CD14-positive monocyte (primary cell): ENCODE data around the gene DCAF6. TPM values are rescaled to one million over a fixed set of nuclear protein-coding genes. Genes with fewer than 3 reads are reported as not detected.

Experiments
- DNase-seq, 3 donors: peaks; one replicate each; pipeline ENCODE4 v3.0.0-alpha.2; 2011 to 2022
- H2AFZ ChIP-seq: 2 replicates; pipeline ENCODE4 v1.6.0; 2012; ENCODE audit warnings: mild to moderate bottlenecking, low read depth, low read length, inconsistent platforms; ENCODE audit not compliant: insufficient read depth, poor library complexity, severe bottlenecking
- H3K27ac ChIP-seq, 2 donors: 1 replicate in 1 of 2; 2 replicates in 1 of 2; pipeline ENCODE4 v1.5.1; 2012 to 2013; ENCODE audit warnings: low read length in 2 of 2, control low read depth in 1 of 2, inconsistent platforms in 1 of 2, low read depth in 1 of 2, mild to moderate bottlenecking in 1 of 2
- H3K27me3 ChIP-seq, 2 donors: one replicate each; pipeline versions ENCODE4 v1.6.0 to v1.6.1; 2011 to 2013; ENCODE audit warnings: low read length in 2 of 2; ENCODE audit not compliant: control insufficient read depth in 2 of 2, insufficient read depth in 2 of 2
- H3K36me3 ChIP-seq, 2 donors: replicated peaks in 1 of 2; 1 replicate in 1 of 2; 2 replicates in 1 of 2; pipeline versions ENCODE4 v1.5.1 to v1.6.1; 2012 to 2013; ENCODE audit warnings: low read length in 2 of 2, control low read depth in 1 of 2, inconsistent platforms in 1 of 2, mild to moderate bottlenecking in 1 of 2; ENCODE audit not compliant: insufficient read depth in 2 of 2, control insufficient read depth in 1 of 2
- H3K4me1 ChIP-seq, 2 donors: 1 replicate in 1 of 2; 2 replicates in 1 of 2; pipeline versions ENCODE4 v1.5.1 to v1.6.1; 2012 to 2013; ENCODE audit warnings: low read length in 2 of 2, control low read depth in 1 of 2, inconsistent platforms in 1 of 2, mild to moderate bottlenecking in 1 of 2, moderate library complexity in 1 of 2; ENCODE audit not compliant: insufficient read depth in 2 of 2, control insufficient read depth in 1 of 2
- H3K4me2 ChIP-seq: replicated peaks from 2 replicates; pipeline ENCODE3; 2012; ENCODE audit warnings: low read length, moderate library complexity, mild to moderate bottlenecking; ENCODE audit not compliant: poor library complexity, severe bottlenecking; ENCODE audit errors: extremely low read depth
- H3K4me3 ChIP-seq, 3 experiments: fragments of 200-600 bp in 1 of 3; sonication (generic) in 1 of 3; replicated peaks in 1 of 3; 1 replicate in 2 of 3; 2 replicates in 1 of 3; pipeline ENCODE4 v1.5.1; 2011 to 2013; ENCODE audit warnings: low read length in 3 of 3, mild to moderate bottlenecking in 3 of 3, control low read depth in 2 of 3, low read depth in 2 of 3, inconsistent platforms in 1 of 3, moderate library complexity in 1 of 3
- H3K79me2 ChIP-seq: 2 replicates; pipeline ENCODE4 v1.6.0; 2012; ENCODE audit warnings: mild to moderate bottlenecking, control low read depth, inconsistent platforms, low read length, moderate library complexity; ENCODE audit not compliant: insufficient read depth
- H3K9ac ChIP-seq: 2 replicates; pipeline ENCODE4 v1.6.0; 2017; ENCODE audit warnings: low read length, mild to moderate bottlenecking; ENCODE audit not compliant: insufficient read depth, poor library complexity, severe bottlenecking
- H3K9me3 ChIP-seq, 2 donors: replicated peaks in 1 of 2; 1 replicate in 1 of 2; 2 replicates in 1 of 2; pipeline versions ENCODE4 v1.5.1 to v1.6.1; 2012 to 2013; ENCODE audit warnings: low read length in 2 of 2, control low read depth in 1 of 2; ENCODE audit not compliant: control insufficient read depth in 1 of 2, insufficient read depth in 1 of 2
- H4K20me1 ChIP-seq: 2 replicates; pipeline ENCODE4 v1.6.0; 2012; ENCODE audit warnings: mild to moderate bottlenecking, low read length, control low read depth, moderate library complexity; ENCODE audit not compliant: insufficient read depth
- H3K27ac Mint-ChIP-seq, 7 donors: one replicate each; pipeline ENCODE4 v1.8.0; 2020; ENCODE audit warnings: mild to moderate bottlenecking in 7 of 7, mixed read lengths in 7 of 7, moderate library complexity in 6 of 7, inconsistent platforms in 2 of 7
- H3K27me3 Mint-ChIP-seq, 3 donors: one replicate each; pipeline ENCODE4 v1.8.0; 2021 to 2022; ENCODE audit warnings: low read depth in 3 of 3, mild to moderate bottlenecking in 3 of 3, mixed read lengths in 3 of 3, moderate library complexity in 3 of 3, inconsistent platforms in 1 of 3
- H3K36me3 Mint-ChIP-seq, 2 donors: one replicate each; pipeline ENCODE4 v1.8.0; 2020; ENCODE audit warnings: mixed read lengths in 2 of 2, inconsistent platforms in 1 of 2, mild to moderate bottlenecking in 1 of 2
- H3K4me1 Mint-ChIP-seq: one replicate; pipeline ENCODE4 v1.8.0; 2020; ENCODE audit warnings: mild to moderate bottlenecking, mixed read lengths
- H3K4me3 Mint-ChIP-seq, 2 donors: one replicate each; pipeline ENCODE4 v1.8.0; 2020; ENCODE audit warnings: mild to moderate bottlenecking in 2 of 2, mixed read lengths in 2 of 2, moderate library complexity in 1 of 2
- H3K9me3 Mint-ChIP-seq, 7 donors: one replicate each; pipeline ENCODE4 v1.8.0; 2020 to 2022; ENCODE audit warnings: mixed read lengths in 7 of 7, mild to moderate bottlenecking in 6 of 7, moderate library complexity in 6 of 7, inconsistent platforms in 2 of 7
- WGBS: methylation state at CpG from one replicate; pipeline ENCODE4 v1.1.5; 2013; ENCODE audit warnings: missing lambda C conversion rate; ENCODE audit not compliant: insufficient coverage; 5-methylcytosine and 5-hydroxymethylcytosine counted together
- intact Hi-C, 2 donors: fragments of 100-400 bp; cut with micrococcal nuclease; formaldehyde crosslinking; loops; one replicate each; pipeline versions ENCODE4 v1.15.0 to v1.15.1; 2023
- polyA plus RNA-seq, 3 donors: library from polyadenylated mRNA; depleted of rRNA in 1 of 3; unstranded in 2 of 3; stranded (reverse) in 1 of 3; fragments of 300-500 nt in 2 of 3; fragments of >200 nt in 1 of 3; fragmentation: Illumina TruSeq in 2 of 3; gene quantifications; 1 replicate in 2 of 3; 2 replicates in 1 of 3; pipeline ENCODE4 v1.2.3, GENCODE V29; 2012 to 2021
- TF ChIP-seq, protein P1 (sequence below): fragments of 200-600 bp; IDR thresholded peaks from one replicate; pipeline ENCODE4 v1.8.0; 2022; ENCODE audit warnings: antibody characterized with exemption, mild to moderate bottlenecking

The DCAF6 gene
- polyA plus RNA-seq, 3 donors = 11.8 to 16.1 (median 11.9) TPM

DNA sequence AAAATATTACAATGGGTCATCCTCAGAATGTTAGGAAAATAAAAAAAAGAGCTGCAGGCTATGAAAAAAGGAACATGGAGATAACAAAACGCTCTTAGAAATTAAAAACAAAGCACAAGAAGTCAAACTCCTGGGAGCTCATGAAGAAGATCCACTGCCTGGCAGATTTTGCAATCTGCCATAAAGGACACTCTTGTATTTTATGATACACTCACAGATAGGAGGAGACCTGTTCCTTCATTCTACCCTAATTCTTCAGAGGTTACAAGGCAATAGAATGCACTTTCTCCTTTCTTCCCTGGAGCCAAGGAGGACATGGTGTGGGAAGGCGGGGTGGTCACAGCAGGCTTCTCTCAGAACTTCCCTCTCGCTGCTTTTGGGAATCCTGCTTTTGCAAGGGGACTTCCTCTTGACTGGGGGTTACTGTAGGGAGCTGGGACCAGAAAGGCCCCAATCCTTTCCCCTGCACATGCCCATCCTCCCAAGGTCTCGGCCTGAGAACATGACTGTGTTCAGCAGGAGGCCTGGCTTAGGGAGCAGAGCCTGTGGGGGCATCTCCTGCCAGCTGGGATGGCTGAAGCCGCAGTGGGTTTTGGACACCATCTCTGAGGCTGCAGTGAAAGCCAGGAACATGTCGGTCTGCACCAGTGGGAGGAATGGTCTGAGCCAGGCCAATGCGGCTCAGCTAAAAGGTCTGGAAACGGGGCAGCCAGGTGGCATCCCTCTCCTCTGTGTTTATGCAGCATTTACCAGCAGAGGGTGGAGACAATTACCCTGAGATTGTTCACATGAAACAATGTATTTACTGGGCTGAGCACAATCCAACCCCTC is 155.5 kb downstream of the DCAF6 start:
- Mint-ChIP-seq H3K36me3 (no peaks in the 10 kb centered on the region), H3K4me1 (no peaks in the 10 kb centered on the region), H3K4me3 (no peak overlapping the region), H3K27ac (no peak overlapping the region), H3K9me3 (peaks cover 0 to 1% (median 0%) of the 10 kb centered on the region in 7 donors), H3K27me3 (peaks cover 2 to 4% (median 3%) of the 10 kb centered on the region in 3 donors)
- TF ChIP-seq, protein P1, sequence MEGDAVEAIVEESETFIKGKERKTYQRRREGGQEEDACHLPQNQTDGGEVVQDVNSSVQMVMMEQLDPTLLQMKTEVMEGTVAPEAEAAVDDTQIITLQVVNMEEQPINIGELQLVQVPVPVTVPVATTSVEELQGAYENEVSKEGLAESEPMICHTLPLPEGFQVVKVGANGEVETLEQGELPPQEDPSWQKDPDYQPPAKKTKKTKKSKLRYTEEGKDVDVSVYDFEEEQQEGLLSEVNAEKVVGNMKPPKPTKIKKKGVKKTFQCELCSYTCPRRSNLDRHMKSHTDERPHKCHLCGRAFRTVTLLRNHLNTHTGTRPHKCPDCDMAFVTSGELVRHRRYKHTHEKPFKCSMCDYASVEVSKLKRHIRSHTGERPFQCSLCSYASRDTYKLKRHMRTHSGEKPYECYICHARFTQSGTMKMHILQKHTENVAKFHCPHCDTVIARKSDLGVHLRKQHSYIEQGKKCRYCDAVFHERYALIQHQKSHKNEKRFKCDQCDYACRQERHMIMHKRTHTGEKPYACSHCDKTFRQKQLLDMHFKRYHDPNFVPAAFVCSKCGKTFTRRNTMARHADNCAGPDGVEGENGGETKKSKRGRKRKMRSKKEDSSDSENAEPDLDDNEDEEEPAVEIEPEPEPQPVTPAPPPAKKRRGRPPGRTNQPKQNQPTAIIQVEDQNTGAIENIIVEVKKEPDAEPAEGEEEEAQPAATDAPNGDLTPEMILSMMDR = no peak
- no peak overlapping the region for H2AFZ ChIP-seq
- no peaks in the 10 kb centered on the region for H3K79me2 ChIP-seq
- no peak for DNase-seq
- H3K9ac ChIP-seq = no peak overlapping the region
- H3K4me3 ChIP-seq = no peak overlapping the region
- H3K9me3 ChIP-seq = no peaks in the 10 kb centered on the region
- no peak overlapping the region for H3K4me2 ChIP-seq
- no peaks in the 10 kb centered on the region for H3K36me3 ChIP-seq
- intact Hi-C loops = no loop called here
- no peak overlapping the region for H3K27ac ChIP-seq
- no peaks in the 10 kb centered on the region for H3K4me1 ChIP-seq
- no peaks in the 10 kb centered on the region for H4K20me1 ChIP-seq
- H3K27me3 ChIP-seq = no peaks in the 10 kb centered on the region
- WGBS = 81% methylated on average over 5 of the region's 8 CpGs

DNA sequence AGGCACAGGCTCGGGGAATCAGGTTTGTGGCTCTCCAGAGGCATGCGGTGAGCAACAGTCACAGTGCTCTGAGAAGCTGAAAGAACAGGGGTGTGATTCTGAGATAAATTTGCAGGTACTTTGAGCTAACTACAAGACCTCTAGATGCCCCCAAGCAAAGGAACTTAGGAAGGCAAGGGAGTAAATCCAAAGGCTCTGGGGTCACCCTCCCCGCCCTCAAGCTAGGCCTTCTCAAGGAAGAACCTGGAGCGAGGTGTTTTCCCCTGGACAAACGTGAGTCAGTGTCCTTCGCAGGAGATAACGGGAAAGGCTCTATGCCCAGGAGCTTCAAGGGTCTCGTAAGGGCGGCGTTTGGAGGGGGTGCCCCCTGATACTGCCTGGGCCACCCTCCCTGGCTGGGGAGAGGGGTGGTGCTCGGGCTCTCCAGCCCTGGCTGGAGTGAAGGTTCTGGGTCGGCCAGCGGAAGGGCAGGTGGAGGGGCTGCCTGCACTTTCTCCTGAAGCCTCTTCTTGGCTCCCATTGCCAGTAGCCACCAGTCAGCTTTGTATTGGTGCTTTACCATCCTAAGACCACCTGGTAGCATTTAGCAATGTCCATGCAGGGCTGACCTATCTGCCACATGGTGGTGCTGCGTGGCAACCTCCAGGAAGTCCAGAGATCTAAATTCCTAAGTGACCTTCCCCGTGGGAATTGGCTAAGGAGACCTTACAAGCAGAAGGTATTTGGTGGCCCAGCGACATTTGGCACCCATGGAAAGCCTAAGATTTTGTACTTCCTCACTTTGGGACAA is 156.3 kb downstream of the DCAF6 start:
- Histone ChIP-seq H4K20me1 (no peaks in the 10 kb centered on the region), H3K9ac (no peak overlapping the region), H3K9me3 (no peaks in the 10 kb centered on the region), H3K27me3 (no peaks in the 10 kb centered on the region), H3K4me2 (no peak overlapping the region), H3K4me3 (no peak overlapping the region), H2AFZ (no peak overlapping the region), H3K4me1 (no peaks in the 10 kb centered on the region), H3K27ac (no peak overlapping the region), H3K36me3 (no peaks in the 10 kb centered on the region), H3K79me2 (no peaks in the 10 kb centered on the region)
- no peak for DNase-seq
- intact Hi-C loops = no loop called here
- H3K27me3 Mint-ChIP-seq = peaks cover 0 to 3% (median 3%) of the 10 kb centered on the region in 3 donors
- H3K36me3 Mint-ChIP-seq = no peaks in the 10 kb centered on the region
- no peak overlapping the region for H3K27ac Mint-ChIP-seq
- TF ChIP-seq, protein P1 = no peak
- H3K9me3 Mint-ChIP-seq = peaks cover 0 to 1% (median 0%) of the 10 kb centered on the region in 7 donors
- no peaks in the 10 kb centered on the region for H3K4me1 Mint-ChIP-seq
- H3K4me3 Mint-ChIP-seq = no peak overlapping the region
- WGBS = 95% methylated on average over 13 of the region's 16 CpGs
